NCI-H1105 (cell line): ENCODE results near the gene E2F2.
"Not testable (repeated sequence)": the region's sequence is repeated elsewhere in the genome, so short reads cannot be mapped to it uniquely, and the experiment has no call there.

Experiments
- DNase-seq: peaks from one replicate; lab custom pipeline; 2025; lab: John Stamatoyannopoulos, UW

Gene E2F2

DNA sequence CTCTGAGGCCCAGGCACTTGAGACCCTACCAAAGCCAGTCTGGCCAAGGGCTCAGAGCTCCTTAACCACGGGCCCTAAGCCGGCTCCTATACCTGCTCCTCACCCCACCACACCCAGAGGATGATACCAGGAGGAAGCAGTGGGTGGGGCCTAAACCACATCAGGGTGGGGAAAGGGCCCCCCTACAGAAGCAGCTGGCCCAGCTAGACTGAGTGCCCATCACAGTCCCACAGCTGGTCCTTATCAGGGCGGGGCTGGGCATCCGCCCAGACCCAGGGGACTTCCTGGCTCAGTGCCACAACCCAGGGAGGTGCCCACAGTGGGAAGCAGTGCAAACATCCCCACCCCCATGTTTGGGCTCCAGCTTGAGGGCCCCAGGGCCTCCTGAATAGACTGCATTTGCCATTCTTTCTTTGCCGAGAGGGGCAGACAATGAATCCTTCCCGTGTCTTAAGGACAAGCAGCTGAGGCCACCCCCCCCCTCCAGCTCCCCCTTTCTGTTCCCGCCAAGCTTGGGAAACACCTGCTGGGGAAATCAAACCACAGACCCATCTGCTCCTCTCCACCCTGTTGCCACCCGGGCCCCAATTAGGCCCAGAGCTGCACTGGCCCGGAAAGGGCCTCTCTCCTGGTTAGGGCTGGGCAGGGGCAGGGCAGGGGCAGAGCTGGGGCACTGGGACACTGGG is 6.2 kb downstream of the E2F2 start:
- peak; percentile 95 for DNase-seq

DNA sequence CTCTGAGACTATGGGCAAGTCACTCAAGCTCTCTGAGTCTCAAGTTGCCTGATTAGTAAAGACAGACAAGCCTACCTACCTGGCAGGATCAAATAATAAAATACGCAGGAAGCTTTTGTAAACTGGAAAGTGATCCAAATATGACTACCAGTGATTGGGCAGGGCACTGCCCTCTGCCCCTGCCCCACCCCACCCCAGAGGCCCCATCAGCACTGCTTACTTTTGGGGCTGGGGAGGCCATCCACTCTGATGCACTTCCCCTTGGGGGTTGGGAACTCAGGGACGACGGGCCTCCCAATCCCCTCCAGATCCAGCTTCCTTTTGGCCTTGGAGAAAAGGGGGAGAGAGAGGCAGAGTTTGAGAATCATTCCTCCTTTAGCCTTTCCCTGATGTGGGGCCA is 6.9 kb downstream of the E2F2 start:
- DNase-seq = no peak

DNA sequence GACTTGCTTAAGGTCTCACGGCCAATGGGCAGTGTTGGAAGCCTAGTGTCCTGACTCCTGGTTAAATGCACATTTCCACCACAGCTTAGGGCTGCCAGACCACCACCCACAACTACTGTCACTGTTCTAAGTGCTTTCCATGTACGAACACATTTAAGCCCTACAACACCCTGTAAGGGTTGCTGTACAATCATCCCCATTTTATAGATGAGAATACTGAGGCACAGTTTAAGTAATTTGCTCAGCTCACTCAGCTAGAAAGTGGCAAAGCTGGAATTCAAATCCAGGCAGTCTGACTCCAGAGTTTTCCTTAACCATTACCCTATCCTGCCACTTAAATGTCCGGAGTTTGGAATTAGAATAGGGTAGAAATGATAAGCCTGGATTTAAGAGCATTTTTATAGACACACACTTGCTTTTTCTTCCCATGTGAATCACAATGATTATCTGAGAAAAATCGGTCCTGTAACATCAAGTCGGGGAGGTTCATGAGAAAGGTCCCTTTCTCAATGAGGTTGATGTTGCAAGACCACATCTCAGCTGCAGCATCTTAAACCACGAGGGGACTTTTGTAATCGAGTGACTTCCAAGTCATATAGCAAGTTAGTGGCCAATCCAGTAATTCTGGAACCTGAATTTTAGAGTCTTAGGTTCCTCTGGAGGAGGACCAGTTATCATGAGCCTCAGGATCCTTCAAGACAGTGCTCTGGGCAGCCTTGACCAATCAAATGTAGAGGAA is 8.6 kb downstream of the E2F2 start:
- DNase-seq = no peak

DNA sequence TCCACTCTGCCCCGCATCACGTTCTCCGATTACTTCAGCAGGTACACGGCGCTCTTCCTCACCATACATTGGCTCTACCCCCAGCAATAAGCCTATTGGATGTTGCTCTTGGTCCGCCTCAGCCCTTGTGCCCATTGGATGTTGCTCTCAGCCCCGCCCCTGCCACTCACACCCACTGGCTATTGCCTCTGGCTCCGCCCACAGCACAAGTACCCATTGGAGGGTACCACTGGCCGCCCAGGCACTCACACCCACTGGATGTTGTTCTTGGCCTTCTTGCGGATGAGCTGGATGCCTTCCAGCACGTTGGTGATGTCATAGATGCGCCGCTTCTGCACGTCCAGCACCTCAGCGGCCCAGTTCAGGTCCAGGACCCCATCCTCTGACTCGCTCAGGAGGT is 9.4 kb downstream of the E2F2 start:
- DNase-seq = no peak

DNA sequence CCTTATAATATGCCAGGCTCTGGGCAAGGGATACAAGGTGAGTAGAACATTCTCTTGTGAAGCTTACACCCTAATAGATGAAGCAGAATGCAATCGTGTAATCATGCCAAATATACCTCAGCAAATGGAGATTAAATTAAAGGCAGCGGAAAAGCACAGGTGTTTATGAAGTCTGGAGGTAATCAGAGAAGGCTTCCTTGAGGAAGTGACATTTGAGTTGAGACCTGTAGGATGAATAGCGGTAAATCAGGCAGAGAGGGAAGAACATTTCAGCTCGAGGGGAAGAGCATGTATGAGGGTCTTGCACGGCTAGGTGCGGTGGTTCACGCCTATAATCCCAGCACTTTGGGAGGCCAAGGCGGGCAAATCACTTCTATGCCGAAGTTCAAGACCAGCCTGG is 13.5 kb downstream of the E2F2 start:
- no peak for DNase-seq

DNA sequence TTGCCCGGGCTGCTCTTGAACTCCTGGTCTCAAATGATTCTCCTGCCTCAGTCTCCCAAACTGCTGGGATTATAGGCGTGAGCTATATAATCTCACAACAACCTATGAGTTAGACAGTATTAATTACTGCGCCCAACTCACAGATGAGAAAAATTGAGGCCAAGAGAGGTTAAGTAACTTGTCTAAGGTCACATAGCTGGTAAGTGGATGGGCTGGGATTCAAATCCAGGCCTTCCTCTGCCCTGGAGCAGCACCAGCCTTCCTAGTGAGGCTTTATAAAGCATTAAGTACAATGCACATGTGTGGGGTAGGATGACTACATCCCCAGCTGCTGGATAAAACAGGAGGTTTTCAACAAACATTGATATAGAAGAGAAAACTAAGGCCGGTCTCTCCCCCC is 15.1 kb downstream of the E2F2 start:
- no peak for DNase-seq

DNA sequence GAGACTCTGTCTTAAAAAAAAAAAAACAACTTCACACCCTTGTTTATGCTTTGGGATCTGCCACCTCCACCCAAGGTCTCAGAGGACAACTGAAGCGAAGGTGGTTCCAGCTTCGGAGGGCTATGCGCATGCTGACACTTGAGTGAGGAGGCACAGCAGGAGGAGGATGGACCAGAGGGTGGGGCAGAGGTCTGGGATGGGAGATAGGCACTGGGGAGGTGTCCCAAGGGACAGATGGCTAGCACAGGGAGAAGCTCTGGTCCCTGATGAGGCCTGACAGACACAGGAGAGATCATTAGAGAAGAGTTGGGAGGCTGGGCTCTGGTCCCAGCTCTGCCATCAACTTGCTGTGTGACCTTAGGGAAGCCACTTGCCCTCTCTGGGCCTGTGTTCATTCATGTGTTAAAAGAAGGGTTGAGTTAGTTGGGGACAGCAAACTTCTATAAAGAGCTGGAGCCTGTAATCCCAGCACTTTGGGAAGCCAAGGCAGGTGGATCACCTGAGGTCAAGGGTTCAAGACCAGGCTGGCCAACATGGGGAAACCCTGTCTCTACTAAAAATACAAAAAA is 16.8 kb downstream of the E2F2 start:
- DNase-seq = no peak

DNA sequence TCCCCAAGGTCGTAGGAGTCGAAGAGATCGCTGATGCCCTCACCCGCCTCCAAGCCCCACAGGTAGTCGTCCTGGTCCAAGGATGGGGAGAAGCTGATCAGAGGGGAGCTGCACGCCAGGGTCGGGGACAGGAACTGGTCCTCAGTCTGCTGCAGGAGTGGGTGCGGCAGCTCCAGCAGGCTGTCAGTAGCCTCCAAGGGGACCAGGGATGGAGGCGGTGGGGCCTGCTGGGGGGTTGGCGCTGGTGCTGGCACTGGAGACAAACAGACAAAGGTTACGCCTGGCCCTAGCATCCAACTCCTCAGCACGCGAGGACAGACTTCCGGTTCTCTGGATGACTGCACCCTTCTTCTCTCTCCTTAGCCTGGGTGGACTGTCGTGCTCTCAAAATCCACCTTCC is 21.1 kb downstream of the E2F2 start:
- DNase-seq = no peak

DNA sequence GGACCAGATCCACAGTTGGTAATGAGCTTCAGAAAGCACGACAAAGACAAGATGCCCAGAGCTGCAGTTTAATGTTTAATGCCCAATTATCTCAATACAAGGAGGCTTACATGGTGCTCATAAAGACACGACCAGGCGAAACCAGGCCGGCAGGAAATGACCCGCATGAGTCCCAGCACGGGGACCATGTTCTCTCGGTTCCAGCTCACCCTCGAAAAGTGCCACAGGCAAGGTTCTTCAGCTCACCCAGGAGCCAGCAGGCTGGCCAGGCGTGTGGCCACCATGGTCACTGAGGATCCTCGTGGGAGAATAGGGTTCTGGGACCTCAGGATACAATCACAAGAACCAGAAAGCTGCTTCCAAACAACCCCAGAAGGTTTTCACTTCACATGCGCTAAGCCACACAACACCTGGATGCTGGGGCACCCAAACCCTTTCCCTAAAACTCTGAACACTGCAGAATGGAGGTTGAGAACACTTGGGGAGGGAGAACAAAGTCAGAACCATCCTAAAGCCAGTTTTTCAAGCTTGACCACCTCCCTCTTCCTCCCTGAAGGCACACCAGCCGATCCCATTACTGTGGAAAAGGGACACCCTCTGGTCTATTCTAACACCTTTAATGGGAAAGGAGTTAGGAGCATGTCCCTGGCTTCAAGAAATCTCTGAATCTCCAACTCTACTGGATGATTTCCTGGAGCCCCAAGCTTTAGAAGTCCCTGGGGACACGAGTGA is 24.5 kb downstream of the E2F2 start:
- DNase-seq = no peak

DNA sequence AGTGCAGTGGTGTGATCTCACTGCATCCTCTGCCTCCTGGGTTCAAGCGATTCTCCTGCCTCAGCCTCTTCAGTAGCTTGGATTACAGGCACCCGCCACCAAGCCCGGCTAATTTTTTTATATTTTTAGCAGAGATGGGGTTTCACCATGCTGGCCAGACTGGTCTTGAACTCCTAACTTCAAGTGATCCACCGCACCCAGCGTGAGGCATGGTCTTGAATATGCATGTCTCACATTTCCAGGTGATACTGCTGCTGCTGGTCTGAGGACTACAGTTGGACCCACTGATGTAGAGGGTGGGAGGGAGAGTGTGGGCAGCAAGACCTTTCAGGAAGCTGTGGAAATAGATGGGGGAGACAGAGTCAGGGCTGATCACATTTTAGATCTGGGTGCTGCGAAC is 25.2 kb downstream of the E2F2 start:
- no peak for DNase-seq

DNA sequence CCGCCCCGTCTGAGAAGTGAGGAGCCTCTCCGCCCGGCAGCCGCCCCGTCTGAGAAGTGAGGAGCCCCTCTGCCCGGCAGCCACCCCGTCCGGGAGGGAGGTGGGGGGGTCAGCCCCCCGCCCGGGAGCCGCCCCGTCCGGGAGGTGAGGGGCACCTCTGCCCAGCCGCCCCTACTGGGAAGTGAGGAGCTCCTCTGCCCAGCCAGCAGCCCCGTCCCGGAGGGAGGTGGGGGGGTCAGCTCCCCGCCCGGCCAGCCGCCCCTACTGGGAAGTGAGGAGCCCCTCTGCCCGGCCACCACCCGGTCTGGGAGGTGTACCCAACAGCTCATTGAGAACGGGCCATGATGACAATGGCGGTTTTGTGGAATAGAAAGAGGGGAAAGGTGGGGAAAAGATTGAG is 26.9 kb downstream of the E2F2 start:
- not testable (repeated sequence) for DNase-seq

DNA sequence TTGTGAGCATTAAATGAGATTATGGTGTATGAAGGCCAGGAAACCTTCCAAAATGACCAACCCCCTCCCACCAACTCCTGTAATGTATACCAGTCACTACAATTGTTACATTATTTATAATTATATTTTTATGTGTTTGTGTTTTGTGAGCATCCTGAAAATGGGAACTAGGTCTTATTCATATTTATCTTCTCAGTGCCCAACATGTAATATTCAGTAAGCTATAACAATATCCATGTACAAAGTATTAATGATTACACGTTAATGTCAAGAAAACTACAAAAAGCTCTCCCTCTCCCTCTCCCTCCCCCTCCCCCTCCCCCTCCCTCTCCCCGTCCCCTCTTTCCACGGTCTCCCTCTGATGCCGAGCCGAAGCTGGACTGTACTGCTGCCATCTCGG is 28.1 kb downstream of the E2F2 start:
- DNase-seq = no peak

DNA sequence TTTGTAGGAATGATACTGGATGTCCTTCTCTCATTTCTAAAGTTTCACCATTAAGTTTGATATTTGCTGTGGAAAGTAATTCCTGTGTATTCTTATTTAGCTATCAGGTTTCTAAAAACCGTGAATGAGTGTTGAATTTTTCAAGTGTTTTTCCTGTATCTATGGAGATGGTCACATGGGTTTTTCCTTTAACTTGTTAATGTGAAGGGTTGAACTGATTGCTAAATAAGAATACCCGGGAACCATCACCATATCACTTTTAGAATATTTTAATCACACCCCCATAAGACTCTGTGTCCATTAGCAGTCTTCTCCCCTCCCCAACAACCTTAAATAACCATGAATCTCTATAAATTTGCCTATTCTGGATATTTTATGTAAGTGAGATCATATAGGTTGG is 30.6 kb downstream of the E2F2 start:
- DNase-seq = no peak

DNA sequence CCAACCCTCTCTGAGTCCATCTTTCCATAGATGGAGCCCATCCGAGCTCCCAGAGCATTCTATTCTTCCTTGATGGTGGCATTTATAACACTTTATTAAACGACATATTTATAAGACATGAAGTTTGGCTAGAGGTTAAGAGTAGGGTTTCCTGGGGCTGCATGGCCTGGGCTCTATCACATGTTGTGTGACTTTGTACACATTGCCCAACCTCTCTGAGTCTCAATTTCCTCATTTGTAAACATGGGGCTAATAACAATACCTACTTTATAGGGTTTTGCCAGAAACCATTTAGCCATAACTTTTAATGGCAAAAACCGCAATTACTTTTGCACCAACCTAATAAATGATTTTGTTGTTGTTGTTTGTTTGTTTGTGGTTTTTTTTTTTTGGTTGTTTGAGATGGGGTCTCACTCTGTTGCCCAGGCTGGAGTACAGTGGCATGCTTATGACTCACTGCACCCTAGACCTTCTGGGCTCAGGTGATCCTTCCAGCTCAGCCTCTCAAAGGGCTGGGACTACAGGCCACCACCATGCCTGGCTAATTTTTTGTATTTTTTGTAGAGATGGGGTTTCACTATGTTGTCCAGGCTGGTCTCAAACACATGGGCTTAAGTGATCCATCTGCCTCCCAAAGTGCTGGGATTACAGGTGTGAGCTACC is 33.1 kb downstream of the E2F2 start:
- no peak for DNase-seq

DNA sequence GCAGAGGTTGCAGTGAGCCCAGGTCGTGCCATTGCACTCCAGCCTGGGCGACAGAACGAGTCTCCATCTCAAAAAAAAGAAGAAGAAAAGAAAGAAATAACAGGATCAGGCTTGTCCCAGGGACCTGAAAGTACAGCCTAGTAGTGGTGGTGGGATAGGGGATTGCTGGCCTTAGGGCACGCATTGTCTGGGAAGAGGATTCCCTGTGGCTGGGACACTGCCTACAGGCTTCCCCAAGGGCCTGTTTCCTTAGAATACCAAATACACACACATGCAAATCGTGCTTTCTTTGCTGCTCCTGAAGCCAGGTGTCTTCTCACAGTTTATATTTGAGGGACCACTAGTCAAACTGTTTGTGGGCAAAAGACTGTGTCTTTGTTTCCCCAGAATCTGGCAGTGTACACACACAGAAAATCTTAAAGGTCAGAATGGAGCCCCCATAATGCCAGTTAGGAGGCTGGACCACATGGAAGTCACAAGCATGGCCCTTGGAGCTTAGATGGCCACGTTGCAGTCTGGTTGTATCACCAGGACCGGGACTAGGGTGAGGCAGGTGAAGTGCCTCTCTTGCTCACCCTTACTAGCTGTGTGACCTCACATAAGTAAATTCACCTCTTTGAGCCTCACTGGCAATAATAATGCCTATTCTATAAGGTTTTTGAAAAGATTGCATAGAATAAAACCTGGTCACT is 34.4 kb downstream of the E2F2 start:
- DNase-seq = no peak

DNA sequence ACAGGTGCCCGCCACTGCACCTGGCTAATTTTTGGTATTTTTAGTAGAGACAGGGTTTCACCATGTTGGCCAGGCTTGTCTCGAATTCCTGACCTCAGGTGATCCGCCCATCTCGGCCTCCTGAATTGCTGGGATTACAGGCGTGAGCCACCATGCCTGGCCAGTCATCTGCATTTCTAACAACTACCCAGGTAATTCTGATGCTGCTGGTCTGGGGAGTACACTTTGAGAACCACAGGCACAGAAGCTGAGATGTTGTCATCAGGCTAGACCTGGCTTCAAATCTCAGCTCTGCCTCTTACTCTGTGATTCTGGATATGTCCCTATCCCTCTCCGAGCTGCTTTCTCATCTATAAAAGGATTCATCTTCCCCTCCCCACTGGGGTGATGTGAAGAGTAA is 36.2 kb downstream of the E2F2 start:
- not testable (repeated sequence) for DNase-seq

DNA sequence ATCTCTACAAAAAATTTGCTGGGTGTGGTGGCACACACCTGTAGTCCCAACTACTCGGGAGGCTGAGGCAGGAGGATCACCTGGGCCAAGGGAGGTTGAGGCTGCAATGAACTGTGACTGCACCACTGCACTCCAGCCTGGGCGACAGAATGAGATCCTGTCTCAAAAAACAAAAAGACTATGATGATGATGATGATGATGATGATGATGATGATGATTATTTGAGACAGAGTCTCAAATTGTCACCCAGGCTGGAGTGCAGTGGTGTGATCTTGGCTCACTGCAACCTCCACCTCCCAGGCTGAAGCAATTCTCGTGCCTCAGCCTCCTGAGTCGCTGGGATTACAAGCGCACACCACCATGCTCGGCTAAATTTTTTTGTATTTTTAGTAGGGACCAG is 38.3 kb downstream of the E2F2 start:
- not testable (repeated sequence) for DNase-seq

DNA sequence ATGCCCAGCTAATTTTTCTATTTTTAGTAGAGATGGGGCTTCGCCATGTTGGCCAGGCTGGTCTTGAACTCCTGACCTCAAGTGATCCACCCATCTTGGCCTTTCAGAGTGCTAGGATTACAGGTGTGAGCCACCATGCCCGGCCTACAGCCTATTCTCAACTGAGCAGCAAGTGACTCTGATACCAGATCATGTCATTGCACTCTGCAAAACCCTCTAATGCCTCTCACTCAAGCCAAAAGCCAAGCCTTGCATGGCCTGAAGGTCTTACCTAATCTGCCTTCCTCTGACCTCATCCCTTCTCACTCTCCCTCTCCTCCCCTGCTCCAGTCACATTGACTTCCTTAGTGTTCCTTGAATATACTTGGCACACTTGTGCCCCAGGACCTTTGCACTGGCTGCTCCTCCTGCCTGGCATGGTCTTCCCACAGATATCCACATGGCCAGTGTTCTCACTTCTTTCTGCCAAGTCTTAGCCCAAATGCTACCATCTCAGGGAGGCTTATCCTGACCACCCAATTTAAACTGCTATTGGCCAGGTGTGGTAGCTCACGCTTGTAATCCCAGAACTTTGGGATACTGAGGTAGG is 38.8 kb downstream of the E2F2 start:
- no peak for DNase-seq

DNA sequence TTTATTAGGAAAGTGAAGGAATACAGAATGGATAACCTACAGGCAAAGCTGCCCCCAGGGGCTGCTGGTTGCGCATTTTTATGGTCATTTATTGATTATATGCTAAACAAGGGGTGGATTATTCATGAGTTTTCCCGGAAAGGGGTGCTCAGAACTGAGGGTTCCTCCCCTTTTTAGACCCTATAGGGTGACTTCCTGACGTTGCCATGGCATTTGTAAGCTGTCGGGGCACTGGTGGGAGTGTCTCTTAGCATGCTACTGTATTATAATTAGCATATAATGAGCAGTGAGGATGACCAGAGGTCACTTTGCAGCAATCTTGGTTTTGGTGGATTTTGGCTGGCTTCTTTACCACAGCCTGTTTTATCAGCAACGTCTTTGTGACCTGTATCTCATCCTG is 41.2 kb downstream of the E2F2 start:
- DNase-seq = no peak

DNA sequence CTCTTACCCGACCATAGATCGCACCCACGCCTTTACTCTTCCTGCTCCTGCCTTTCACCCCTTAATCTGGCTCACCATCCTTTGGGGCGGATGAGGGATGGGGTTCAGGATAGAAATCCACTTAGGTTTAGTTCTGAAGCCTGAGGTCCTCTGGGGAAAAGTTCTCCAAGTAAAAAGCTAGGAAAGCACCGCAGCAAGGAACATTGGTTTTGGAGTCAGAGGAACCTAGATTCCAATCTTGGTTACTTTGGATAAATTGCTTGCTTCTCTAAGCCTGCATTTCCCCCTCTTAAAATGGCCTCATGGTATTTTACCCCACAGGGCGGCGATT is 46.1 kb downstream of the E2F2 start:
- DNase-seq = no peak

DNA sequence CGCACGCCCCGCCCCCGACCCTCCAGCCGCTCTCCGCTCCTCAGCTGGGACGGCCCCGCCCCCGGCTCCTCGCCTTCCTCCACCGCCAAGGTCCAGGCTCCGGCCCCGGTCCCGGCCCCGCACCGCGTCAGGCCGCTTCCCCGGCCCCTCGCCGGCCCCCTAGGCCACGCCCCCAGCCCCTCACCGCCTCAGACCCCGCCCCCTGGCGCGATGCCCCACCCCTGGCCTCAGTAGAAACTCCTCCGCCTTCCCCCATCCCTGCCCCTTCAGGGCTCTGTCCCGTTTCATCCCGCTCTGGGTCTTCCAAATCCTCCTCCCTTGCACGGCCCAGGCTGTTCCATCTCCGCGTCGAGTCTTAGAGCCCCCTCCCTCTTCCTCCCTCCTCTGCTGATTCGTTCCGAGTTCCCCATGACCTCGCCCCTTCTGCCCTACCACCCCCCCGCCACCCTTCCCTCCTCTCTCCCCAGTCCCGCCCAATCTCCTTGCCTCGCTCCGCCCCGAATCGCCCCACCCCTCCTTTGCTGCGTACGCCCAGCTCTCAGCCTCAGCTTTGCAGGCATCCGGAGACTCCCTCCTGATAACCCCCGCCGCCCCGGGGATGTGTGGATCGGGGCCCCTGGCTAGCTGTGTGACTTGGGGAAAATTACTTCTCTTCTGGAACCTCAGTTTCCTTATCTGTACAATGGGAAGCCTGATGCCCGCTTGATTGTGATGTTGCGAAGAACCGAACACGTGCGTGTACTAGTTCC is 46.6 kb downstream of the E2F2 start:
- DNase-seq = peak; percentile 86
